ENCODE measurements around the gene LCORL. TPM values are rescaled to one million over a fixed set of nuclear protein-coding genes. Genes with fewer than 3 reads are reported as not detected.

Gene LCORL
- total RNA-seq, 1 experiment from 2014 or later, result 15.5 TPM

DNA sequence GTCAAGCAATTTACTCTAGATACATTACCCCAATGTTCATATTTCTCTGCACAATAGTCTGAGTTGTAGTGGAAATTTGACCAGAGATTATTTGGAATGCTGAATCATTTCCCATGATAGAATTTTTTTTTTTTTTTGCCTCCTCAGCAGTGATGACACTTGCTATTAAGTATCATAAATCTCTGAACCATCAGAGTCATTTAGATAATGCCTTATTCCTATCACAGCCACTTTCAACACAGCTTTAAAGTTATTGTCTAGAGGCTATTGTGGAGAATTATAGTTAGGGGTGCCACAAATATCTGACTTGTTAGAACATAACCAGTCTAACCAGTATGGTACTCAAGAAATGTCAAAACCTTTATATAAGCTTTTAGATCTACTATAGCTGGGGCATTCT lies 79.8 kb downstream of the LCORL start:
- DNase-seq, result no peak
- no peaks in the 10 kb centered on the region for H3K9me3 Mint-ChIP-seq
- TF ChIP-seq, protein P1, sequence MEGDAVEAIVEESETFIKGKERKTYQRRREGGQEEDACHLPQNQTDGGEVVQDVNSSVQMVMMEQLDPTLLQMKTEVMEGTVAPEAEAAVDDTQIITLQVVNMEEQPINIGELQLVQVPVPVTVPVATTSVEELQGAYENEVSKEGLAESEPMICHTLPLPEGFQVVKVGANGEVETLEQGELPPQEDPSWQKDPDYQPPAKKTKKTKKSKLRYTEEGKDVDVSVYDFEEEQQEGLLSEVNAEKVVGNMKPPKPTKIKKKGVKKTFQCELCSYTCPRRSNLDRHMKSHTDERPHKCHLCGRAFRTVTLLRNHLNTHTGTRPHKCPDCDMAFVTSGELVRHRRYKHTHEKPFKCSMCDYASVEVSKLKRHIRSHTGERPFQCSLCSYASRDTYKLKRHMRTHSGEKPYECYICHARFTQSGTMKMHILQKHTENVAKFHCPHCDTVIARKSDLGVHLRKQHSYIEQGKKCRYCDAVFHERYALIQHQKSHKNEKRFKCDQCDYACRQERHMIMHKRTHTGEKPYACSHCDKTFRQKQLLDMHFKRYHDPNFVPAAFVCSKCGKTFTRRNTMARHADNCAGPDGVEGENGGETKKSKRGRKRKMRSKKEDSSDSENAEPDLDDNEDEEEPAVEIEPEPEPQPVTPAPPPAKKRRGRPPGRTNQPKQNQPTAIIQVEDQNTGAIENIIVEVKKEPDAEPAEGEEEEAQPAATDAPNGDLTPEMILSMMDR (conservative IDR thresholded peaks at IDR 0.05), result no peak
- Histone ChIP-seq H3K27ac (ENCODE audit: insufficient read length, low read depth, low read length) (no peak overlapping the region), H3K4ac (ENCODE audit: low read depth, low read length) (no peak overlapping the region), H3K9ac (ENCODE audit: extremely low read depth, insufficient read length, low read length) (no peak overlapping the region), H2BK12ac (ENCODE audit: insufficient read length, low read depth, low read length) (no peak overlapping the region), H3K4me1 (ENCODE audit: insufficient read depth, low read length) (no peaks in the 10 kb centered on the region), H3K79me2 (ENCODE audit: insufficient read depth, low read length) (no peaks in the 10 kb centered on the region), H3K27me3 (ENCODE audit: insufficient read depth, low read length) (no peaks in the 10 kb centered on the region), H3K56ac (ENCODE audit: insufficient read length, low read depth, low read length) (no peak overlapping the region), H3K14ac (ENCODE audit: insufficient read depth, low read length) (no peak overlapping the region), H3T11ph (ENCODE audit: low read length) (no peak overlapping the region), H2BK120ac (ENCODE audit: low read depth, low read length, poor library complexity, severe bottlenecking) (no peak overlapping the region), H4K20me1 (ENCODE audit: control insufficient read depth, insufficient read depth, insufficient read length) (no peaks in the 10 kb centered on the region), H2AFZ (ENCODE audit: low read length) (no peak overlapping the region), H3K18ac (ENCODE audit: insufficient read length, low read depth, low read length) (no peak overlapping the region), H2BK15ac (ENCODE audit: low read depth, low read length) (no peak overlapping the region), H3K23ac (ENCODE audit: insufficient read length, low read depth, low read length) (no peak overlapping the region), H3K23me2 (ENCODE audit: insufficient read length, low read depth, low read length, poor library complexity, severe bottlenecking) (no peaks in the 10 kb centered on the region), H3K79me1 (ENCODE audit: insufficient read depth, low read depth, low read length, poor library complexity, severe bottlenecking) (no peaks in the 10 kb centered on the region), H4K5ac (ENCODE audit: insufficient read length, low read depth, low read length) (no peak overlapping the region), H4K91ac (ENCODE audit: insufficient read length, low read depth, low read length) (no peak overlapping the region), H2AK5ac (ENCODE audit: insufficient read length, low read length) (no peak overlapping the region), H3K9me3 (ENCODE audit: control insufficient read depth, low read depth, low read length) (no peaks in the 10 kb centered on the region), H2BK5ac (ENCODE audit: insufficient read length, low read length) (no peak overlapping the region), H4K8ac (replicated peaks; ENCODE audit: insufficient read length, low read depth, low read length) (no peak overlapping the region), H3K4me2 (ENCODE audit: insufficient read depth, insufficient read length, low read length) (no peak overlapping the region), H2BK20ac (ENCODE audit: low read depth, low read length, poor library complexity, severe bottlenecking) (no peak overlapping the region)
- peaks cover 0 to 4% (median 2%) of the 10 kb centered on the region in 3 experiments; a peak in 3 of 7 replicates for H3K36me3 Mint-ChIP-seq (ENCODE audit: insufficient read depth in 1 of 3, low read depth in 3 of 3)
- no peaks in the 10 kb centered on the region for H3K27me3 Mint-ChIP-seq (ENCODE audit: low read depth)
- H3K4me3 Mint-ChIP-seq, result no peak overlapping the region
- H3K27ac Mint-ChIP-seq, result no peak overlapping the region; a peak in 1 of 7 replicates
- H3K4me1 Mint-ChIP-seq, result peaks cover 9 to 10% of the 10 kb centered on the region in 2 experiments

Measured in H9 (cell line).